Fibroblast of lung (primary cell): ENCODE results near the gene TLR10.

Experiments
- CTCF ChIP-seq, 2 donors: IDR thresholded peaks in 1 of 2; conservative IDR thresholded peaks in 1 of 2; 1 replicate in 1 of 2; 2 replicates in 1 of 2; pipeline ENCODE4 v1.5.1; 2011 to 2012; ENCODE audit warnings: low read length in 2 of 2, control low read depth in 1 of 2, inconsistent platforms in 1 of 2, low read depth in 1 of 2, mild to moderate bottlenecking in 1 of 2
- EZH2 ChIP-seq: IDR thresholded peaks from 2 replicates; pipeline ENCODE4 v1.5.1; 2012; ENCODE audit warnings: low read length, control low read depth, mild to moderate bottlenecking; ENCODE audit errors: missing control alignments

GRCh38 chr4:38728631-38729141 is 54.1 kb downstream of the TLR10 start:
- TF ChIP-seq CTCF (conservative IDR thresholded peaks at IDR 0.05 in 1 of 2, IDR thresholded peaks at IDR 0.05 in 1 of 2; ENCODE audit: low read depth in 1 of 2, low read length in 2 of 2) (no peak), EZH2 (no peak)
